GM19099 (cell line): ENCODE results near the gene DDTL.

ENCODE experiments used
- POLR2A ChIP-seq: IDR thresholded peaks from 3 replicates; pipeline ENCODE4 v1.6.1; 2011; ENCODE audit warnings: low read depth; ENCODE audit not compliant: insufficient read length; ENCODE audit errors: extremely low read depth

The DDTL gene

GRCh38 chr22:24002272-24002671 lies 35.6 kb downstream of the DDTL start:
- TF ChIP-seq POLR2A: no peak

- TF ChIP-seq POLR2A: no peak
These were observed 36.2 kb downstream of the DDTL start for GRCh38 chr22:24002851-24003250.

GRCh38 chr22:24003887-24004286 lies 37.2 kb downstream of the DDTL start:
- TF ChIP-seq POLR2A: no peak

- no peak for TF ChIP-seq POLR2A
These were observed 38.5 kb downstream of the DDTL start, which contains the start of gene GSTT4 for GRCh38 chr22:24005201-24005600. Gene GSTT4, minus strand, starts transcription at chr22:24005453. Its CDS starts 97 bp downstream, at chr22:24005356.

GRCh38 chr22:24006207-24006913 lies 39.7 kb downstream of the DDTL start:
- no peak for TF ChIP-seq POLR2A

- TF ChIP-seq POLR2A: no peak
These were observed 40.2 kb downstream of the DDTL start for GRCh38 chr22:24006914-24007214.

GRCh38 chr22:24007253-24008021 lies 40.7 kb downstream of the DDTL start:
- no peak for TF ChIP-seq POLR2A

- TF ChIP-seq POLR2A: no peak
These were observed 41.3 kb downstream of the DDTL start for GRCh38 chr22:24008022-24008283.

GRCh38 chr22:24008381-24009226 lies 41.9 kb downstream of the DDTL start:
- no peak for TF ChIP-seq POLR2A

GRCh38 chr22:24009227-24010017 lies 42.7 kb downstream of the DDTL start:
- TF ChIP-seq POLR2A: no peak

GRCh38 chr22:24010018-24010391 lies 43.3 kb downstream of the DDTL start:
- TF ChIP-seq POLR2A: no peak

GRCh38 chr22:24011735-24012068 lies 45.0 kb downstream of the DDTL start:
- TF ChIP-seq POLR2A: no peak

- no peak for TF ChIP-seq POLR2A
These were observed 49.5 kb downstream of the DDTL start for GRCh38 chr22:24016156-24016555.

- no peak for TF ChIP-seq POLR2A
These were observed 54.6 kb downstream of the DDTL start for GRCh38 chr22:24021304-24021703.
